Limb (tissue), 2 donors: ENCODE measurements around the gene DVL1.

Source experiments
- DNase-seq, 2 donors: peaks; one replicate each; pipeline ENCODE4 v3.0.0-alpha.2; 2016; ENCODE audit errors: extremely low spot score in 2 of 2

DVL1 gene

DNA sequence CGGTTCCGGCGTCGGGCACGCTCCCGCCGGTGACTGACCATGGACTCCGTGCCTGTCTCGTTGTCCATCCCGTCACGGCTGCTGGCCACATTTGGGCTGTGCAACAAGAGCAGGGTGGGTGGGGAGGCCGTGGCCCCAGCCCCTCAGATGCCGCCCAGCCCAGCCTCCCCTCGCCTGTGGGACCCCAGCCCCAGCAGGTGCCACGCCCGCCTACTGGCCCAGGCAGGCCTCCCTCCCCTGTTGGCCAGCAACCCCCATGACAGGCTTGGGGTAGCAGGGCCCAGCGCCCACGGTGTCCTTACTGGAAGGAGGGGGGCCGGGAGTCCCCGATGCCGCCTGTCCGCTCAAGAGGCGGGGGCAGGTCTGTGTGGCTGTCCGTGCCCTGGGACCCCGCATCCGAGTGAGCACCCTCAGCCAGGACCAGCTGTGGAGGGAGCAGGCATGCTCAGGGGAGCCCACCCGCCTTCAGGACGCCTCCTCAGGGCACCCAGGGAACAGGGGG lies 7.1 kb downstream of the DVL1 start:
- no peak for DNase-seq

DNA sequence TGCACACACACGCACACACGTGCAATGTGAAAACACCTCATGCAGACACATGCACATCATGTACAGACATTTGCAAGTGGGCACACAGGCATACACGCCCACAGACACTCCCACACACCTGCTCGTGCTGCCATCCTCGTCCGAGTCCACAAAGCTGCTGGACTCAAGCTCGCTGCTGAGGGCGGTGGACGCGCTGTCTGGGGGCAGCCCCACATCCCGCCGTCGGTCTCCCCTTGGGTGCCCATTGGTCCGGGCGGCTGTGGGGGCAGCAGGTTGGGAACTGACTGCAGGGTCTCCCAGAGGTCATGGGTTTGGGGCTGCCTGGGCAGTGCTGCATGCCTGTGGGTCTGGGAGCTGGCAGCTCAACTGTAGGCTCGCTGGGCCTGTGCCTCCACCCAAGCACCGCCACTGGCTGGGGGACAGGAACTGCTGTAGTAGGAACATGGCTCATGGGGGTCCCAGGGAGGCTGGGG lies 7.6 kb downstream of the DVL1 start:
- no peak for DNase-seq

DNA sequence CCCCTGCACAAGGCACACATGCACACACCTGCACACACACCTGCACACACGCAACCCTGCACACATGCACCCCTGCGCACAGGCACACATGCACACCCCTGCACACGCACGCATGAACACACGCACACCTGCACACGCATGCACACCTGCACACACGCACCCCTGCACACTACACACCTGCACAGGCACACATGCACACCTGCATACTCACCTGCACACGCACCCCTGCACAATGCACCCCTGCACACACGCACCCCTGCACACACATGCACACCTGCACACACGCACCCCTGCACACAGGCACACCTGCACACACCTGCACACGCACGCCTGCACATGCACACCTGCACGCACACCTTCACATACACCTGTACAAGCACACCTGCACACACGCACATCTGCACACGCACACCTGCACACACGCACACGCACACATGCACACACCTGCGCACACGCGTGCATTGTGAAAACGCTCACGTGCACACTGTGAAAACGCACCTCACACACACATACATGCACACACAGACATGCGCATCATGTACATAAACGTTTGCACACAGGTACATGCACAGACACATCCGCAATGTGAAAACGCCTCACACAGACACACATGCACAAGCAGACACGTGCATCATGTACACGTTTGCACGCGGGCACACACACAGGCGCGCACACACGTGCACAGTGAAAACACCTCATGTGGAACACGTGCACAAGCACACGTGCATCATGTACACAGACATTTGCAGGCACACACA lies 8.2 kb downstream of the DVL1 start:
- no peak for DNase-seq

DNA sequence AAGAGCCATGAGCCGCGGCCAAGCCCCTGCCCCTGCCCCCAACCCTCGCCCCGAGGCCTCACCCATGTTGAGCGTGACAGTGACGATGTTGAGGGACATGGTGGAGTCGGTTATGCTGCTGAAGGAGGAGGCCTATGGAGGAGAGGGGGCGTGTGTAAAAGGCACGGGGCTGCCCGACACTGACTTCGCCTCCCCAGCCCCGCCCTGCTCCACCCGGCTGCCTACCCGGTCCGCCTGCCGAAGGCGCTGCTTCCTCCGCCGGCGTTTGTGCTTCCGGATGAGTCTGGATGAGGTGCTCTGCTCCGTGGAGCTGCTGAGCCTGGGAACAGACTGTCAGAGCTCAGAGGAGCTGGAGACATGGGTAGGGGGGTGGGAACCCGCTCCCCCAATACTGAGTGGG lies 9.0 kb downstream of the DVL1 start:
- DNase-seq: no peak

DNA sequence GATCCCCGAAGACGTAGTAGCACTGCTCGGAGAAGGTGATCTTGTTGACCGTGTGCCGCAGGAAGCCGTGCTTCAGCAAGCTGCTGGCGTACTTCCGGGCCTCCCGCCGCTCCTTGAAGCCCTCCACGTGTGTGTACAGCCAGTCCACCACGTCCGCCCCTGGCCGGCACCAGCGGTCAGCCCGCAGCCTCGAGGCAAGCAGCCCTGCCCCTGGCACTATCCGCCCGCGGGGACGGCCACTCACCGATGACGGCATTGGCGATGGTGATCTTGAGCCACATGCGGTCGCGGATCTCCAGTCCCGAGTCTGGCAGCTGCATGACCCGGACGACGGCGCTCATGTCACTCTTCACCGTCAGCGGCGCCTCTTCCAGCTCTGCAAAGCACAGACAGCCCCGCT lies 10.9 kb downstream of the DVL1 start:
- DNase-seq: no peak

DNA sequence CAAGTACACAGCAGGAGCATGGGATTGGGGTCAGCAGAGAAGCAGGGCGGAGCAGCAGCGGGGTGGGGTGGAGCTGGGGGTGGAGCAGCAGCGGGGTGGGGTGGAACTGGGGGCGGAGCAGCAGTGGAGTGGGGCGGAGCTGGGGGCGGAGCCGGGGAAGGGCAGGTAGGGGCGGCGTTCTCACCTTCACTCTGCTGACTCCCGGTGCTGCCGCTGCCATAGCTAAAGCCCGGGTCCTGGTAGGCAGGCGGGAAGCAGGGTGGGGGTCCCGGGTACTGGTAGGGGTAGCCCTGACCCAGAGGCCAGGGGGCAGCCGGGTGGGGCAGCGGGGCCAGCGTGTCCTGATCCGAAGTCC lies 11.4 kb downstream of the DVL1 start:
- DNase-seq: no peak

DNA sequence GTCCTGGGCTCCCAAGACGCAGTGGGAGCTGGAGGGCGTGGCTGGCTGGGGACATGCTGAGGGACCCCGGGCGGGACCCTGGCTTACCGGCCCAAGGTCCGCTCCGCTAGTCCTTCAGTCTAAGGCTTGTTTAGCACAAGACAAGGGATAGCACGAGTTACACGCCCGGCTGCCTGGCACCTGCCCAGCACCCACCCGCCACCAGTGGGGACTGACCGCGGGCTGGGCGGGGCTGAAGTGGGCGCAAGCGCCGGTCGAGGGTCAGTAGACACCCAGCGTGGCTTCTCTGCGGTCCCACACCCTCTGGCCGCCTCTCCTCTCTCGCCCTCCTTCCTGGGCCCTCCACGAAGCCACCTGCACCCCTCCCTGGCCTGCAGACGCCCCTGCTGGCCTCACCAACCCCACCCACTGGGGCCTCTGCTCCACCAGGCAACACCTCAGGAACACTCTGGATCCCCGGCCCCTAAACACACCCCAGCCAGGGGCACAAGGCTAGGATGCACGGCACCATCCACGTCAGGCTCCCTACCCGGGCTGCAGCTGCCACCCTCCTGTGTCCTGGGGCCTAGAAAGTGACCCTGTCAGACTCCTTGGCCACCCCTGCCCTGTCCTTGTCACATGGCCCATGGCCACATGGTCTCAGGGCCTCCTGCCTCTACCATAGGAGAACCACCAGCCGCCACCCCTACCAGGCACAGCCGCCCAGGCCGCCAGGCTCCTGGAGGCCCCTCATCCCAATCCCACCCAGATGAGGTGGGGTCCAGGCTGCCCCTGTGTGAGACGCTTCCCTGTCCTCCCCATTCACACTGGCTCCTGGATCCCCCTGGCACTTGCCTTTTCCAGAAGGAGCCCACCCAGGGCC lies 12.1 kb downstream of the DVL1 start:
- no peak for DNase-seq

DNA sequence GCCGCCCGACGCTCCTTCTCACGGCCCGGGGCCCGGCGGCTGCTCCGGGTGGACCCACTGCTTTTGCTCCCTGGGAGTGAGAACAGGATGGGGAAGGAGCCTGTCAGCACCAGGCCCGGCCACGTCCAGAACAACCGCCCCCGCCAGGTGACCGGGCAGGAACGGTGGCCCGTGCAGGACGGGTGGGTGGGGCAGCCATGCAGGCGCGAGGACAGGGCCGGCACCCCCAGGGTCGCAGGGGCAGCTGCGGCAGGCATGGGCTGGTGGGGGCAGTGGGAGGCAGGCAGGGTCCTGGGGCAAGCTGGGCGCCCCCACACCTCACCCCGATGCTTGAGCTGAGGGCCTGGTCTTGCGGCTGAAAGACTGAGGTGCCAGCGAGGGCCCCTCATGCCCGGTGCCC lies 12.8 kb downstream of the DVL1 start:
- DNase-seq: no peak

DNA sequence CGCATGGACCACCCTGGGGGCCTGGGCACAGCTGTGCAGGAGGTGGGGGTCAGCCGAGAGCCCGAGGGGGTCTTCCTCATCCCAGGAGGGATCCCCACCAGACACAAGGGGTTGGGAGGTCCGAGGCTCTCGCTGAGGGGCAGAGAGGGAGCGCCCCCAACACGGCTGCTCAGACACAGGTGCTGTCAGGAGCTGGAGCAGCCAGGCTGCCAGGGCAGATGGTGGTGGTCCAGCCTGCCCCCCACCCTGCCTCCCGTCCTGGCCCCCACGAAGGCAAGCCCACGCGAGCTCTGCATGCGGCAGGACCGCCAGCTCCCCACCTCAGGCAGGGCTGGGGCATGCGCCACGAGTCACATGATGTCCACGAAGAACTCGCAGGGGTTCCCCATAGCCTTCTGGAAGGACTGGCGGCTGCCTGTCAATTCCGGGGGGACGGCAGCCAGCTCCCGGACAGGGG lies 13.4 kb downstream of the DVL1 start:
- no peak for DNase-seq

DNA sequence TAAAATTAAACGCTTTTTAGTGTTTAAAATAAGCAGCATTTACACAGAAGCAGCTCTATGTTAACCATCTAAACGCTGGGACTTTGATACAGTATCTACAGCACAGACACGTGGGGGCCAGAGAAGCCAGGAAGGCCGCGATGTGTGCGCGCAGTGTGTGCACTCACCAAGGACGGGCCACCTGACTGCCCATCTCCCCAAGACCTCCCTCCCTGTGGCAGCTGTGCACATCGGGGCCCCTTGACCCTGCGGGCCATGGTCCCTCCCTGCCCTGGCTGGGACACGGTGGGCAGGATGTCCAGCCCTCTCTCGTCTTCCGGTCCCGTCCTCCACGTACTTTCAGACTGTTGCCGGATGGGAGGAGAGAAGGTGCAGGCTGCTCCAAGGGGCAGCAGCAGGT lies 13.9 kb downstream of the DVL1 start:
- no peak for DNase-seq

DNA sequence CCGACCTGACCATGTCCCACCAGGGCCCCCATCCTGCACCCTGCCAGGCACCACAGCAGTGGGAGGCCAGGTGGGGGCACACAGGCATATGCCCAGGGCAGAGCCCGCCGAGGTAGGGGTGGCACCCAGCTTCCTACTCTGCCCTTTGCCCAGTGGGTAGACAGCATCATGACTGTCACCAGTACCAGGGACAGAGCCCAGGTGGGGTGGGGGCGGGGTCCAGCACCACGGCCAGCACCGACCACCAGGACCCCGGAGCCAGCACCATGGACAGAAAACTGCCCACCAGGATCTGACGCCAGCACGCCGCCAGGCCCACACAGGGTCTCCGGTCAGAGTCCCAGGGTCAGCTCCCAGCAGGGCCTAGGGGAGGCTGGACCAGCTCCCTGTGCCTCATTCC lies 14.4 kb downstream of the DVL1 start:
- no peak for DNase-seq

DNA sequence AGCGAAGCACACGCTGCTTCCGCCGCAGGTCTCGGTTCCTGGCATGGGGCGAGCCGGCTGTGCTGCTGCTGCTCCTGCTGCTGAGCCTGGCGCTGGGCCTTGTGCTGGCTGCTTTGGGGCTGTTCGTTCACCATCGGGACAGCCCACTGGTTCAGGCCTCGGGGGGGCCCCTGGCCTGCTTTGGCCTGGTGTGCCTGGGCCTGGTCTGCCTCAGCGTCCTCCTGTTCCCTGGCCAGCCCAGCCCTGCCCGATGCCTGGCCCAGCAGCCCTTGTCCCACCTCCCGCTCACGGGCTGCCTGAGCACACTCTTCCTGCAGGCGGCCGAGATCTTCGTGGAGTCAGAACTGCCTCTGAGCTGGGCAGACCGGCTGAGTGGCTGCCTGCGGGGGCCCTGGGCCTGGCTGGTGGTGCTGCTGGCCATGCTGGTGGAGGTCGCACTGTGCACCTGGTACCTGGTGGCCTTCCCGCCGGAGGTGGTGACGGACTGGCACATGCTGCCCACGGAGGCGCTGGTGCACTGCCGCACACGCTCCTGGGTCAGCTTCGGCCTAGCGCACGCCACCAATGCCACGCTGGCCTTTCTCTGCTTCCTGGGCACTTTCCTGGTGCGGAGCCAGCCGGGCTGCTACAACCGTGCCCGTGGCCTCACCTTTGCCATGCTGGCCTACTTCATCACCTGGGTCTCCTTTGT lies 15.5 kb downstream of the DVL1 start:
- DNase-seq: no peak

DNA sequence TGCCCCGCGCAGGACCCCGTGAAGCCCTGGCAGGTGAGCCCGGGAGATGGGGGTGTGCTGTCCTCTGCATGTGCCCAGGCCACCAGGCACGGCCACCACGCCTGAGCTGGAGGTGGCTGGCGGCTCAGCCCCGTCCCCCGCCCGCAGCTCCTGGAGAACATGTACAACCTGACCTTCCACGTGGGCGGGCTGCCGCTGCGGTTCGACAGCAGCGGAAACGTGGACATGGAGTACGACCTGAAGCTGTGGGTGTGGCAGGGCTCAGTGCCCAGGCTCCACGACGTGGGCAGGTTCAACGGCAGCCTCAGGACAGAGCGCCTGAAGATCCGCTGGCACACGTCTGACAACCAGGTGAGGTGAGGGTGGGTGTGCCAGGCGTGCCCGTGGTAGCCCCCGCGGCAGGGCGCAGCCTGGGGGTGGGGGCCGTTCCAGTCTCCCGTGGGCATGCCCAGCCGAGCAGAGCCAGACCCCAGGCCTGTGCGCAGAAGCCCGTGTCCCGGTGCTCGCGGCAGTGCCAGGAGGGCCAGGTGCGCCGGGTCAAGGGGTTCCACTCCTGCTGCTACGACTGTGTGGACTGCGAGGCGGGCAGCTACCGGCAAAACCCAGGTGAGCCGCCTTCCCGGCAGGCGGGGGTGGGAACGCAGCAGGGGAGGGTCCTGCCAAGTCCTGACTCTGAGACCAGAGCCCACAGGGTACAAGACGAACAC lies 16.3 kb downstream of the DVL1 start:
- DNase-seq: no peak

DNA sequence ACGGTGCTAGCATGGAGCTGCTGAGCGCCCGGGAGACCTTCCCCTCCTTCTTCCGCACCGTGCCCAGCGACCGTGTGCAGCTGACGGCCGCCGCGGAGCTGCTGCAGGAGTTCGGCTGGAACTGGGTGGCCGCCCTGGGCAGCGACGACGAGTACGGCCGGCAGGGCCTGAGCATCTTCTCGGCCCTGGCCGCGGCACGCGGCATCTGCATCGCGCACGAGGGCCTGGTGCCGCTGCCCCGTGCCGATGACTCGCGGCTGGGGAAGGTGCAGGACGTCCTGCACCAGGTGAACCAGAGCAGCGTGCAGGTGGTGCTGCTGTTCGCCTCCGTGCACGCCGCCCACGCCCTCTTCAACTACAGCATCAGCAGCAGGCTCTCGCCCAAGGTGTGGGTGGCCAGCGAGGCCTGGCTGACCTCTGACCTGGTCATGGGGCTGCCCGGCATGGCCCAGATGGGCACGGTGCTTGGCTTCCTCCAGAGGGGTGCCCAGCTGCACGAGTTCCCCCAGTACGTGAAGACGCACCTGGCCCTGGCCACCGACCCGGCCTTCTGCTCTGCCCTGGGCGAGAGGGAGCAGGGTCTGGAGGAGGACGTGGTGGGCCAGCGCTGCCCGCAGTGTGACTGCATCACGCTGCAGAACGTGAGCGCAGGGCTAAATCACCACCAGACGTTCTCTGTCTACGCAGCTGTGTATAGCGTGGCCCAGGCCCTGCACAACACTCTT lies 17.0 kb downstream of the DVL1 start:
- DNase-seq: no peak

DNA sequence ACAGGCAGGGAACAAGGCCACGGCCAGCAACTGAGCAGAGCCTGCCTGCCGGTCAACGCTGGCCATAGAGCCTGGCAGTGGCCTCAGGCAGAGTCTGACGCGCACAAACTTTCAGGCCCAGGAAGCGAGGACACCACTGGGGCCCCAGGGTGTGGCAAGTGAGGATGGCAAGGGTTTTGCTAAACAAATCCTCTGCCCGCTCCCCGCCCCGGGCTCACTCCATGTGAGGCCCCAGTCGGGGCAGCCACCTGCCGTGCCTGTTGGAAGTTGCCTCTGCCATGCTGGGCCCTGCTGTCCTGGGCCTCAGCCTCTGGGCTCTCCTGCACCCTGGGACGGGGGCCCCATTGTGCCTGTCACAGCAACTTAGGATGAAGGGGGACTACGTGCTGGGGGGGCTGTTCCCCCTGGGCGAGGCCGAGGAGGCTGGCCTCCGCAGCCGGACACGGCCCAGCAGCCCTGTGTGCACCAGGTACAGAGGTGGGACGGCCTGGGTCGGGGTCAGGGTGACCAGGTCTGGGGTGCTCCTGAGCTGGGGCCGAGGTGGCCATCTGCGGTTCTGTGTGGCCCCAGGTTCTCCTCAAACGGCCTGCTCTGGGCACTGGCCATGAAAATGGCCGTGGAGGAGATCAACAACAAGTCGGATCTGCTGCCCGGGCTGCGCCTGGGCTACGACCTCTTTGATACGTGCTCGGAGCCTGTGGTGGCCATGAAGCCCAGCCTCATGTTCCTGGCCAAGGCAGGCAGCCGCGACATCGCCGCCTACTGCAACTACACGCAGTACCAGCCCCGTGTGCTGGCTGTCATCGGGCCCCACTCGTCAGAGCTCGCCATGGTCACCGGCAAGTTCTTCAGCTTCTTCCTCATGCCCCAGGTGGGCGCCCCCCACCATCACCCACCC lies 17.9 kb downstream of the DVL1 start, which contains the start of gene TAS1R3:
TSS of gene TAS1R3 (plus strand) at position 213 of the 898 bp plus-strand sequence. CDS start at position 279, 66 bp downstream.
- DNase-seq: no peak

DNA sequence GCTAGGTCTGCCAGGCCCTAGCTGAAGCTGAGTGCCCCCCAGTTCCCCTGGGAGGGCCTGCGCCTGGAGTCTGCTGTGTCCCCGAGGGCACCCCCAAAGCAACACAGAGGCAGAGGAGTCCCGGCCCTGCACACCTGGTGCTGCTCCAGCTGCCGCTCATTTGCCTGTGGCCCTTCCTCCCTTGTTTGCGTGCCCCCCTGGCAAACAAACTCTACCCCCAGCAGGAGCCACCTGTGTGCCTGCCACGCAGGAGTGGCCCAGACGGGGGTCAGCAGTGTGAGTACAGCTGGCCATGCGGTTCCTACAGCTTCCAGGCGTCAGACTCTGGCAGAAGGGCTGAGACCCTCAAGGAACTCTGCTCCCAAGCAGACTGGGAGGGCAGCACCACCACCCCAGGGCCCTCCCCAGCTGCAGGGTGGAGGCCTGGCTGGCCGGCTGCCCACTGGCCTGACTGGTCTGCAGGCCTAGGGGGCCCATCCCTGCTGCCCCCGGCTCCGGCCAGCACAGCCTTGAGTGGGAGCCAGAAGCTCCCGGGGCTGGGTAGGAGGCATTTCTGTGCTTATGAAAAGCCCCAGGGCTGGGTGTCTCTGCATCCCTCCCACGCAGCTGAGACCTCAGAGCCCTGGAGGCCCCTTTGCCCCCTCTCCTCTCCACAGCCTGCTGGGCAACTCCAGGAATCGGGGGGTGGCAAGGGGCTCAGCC lies 18.7 kb downstream of the DVL1 start:
- DNase-seq: no peak

DNA sequence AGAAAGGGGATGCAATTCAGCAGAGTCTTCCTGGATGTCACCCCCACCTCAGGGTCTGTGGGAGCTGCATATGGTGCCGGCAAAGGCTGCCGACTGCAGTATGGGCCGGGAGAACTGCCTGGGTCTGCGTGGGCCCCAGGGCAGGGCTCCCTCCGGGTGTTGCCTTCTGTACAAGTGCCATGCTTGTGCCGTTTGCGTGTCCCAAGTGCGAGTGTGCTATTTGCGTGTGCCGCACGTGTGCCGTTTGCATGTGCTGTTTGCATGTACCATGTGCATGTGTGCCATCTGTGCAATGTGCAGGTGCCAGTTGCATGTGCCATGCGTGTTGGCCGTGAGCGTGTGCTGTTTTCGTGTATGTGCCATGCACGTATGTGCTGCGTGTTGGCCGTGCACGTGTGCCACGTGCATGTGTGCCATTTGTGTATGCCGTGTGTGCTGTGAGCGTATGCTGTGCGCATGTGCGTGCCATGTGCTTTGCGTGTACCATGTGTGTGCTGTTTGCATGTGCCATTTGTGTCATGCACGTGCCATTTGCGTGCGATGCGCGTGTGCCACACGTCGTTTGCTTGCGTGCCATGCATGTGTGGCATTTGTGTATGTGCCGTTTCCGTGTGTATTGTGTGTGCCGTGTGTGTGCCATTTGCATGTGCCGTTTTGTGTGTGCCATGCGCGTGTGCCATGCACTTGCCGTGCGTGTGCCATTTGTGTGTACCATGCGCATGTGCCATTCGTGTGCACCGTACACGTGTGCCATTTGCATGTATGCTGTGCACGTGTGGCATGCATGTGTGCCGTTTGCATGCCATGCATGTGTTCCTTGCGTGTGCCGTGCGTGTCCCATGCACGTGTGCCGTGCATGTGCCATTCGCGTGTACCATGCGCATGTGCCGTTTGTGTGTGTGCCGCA lies 19.7 kb downstream of the DVL1 start:
- DNase-seq: no peak

DNA sequence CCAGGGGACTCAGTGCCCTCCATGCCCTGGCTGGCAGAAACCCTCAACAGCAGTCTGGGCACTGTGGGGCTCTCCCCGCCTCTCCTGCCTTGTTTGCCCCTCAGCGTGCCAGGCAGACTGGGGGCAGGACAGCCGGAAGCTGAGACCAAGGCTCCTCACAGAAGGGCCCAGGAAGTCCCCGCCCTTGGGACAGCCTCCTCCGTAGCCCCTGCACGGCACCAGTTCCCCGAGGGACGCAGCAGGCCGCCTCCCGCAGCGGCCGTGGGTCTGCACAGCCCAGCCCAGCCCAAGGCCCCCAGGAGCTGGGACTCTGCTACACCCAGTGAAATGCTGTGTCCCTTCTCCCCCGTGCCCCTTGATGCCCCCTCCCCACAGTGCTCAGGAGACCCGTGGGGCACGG lies 21.0 kb downstream of the DVL1 start:
- DNase-seq: no peak
